HG02885 (cell line): ENCODE results near the gene OGA.
A peak's percentile ranks its signal among the peaks of the same experiment; 100 is the strongest.
"Not testable (repeated sequence)": the region's sequence is repeated elsewhere in the genome, so short reads cannot be mapped to it uniquely, and the experiment has no call there.

Source experiments
- ATAC-seq: cut with Tn5 transposase; IDR thresholded peaks from one replicate; pipeline ENCODE4 v1.9.1; 2021; ENCODE audit warnings: mild to moderate bottlenecking; ENCODE audit not compliant: unreplicated experiment, poor library complexity

Gene OGA

GRCh38 chr10:101814466-101815071 is 3.7 kb downstream of the OGA start:
- ATAC-seq = no peak

- ATAC-seq = no peak
Measured at GRCh38 chr10:101812606-101813005, 5.6 kb downstream of the OGA start.

GRCh38 chr10:101807158-101807557 is 11.1 kb downstream of the OGA start:
- ATAC-seq = no peak

GRCh38 chr10:101803511-101803910 is 14.7 kb downstream of the OGA start:
- no peak for ATAC-seq

- ATAC-seq = no peak
Measured at GRCh38 chr10:101797403-101798059, 20.7 kb downstream of the OGA start.

- no peak for ATAC-seq
Measured at GRCh38 chr10:101793526-101793925, 24.7 kb downstream of the OGA start.

- ATAC-seq = no peak
Measured at GRCh38 chr10:101789686-101790085, 28.6 kb downstream of the OGA start.

- not testable (repeated sequence) for ATAC-seq
Measured at GRCh38 chr10:101789231-101789630, 29.0 kb downstream of the OGA start.

GRCh38 chr10:101785801-101786200 is 32.4 kb downstream of the OGA start:
- ATAC-seq = no peak

GRCh38 chr10:101784558-101784957 is 33.7 kb downstream of the OGA start:
- no peak for ATAC-seq

GRCh38 chr10:101783736-101784118 is 34.5 kb downstream of the OGA start:
- ATAC-seq = no peak

- peak; percentile 66 for ATAC-seq
Measured at GRCh38 chr10:101782811-101783735, 35.2 kb downstream of the OGA start, which contains the start of gene NPM3. TSS of gene NPM3 (minus strand) at chr10:101783446. CDS start at chr10:101783390, 56 bp downstream.

GRCh38 chr10:101781984-101782810 is 36.0 kb downstream of the OGA start:
- ATAC-seq = no peak

- no peak for ATAC-seq
Measured at GRCh38 chr10:101781655-101781983, 36.6 kb downstream of the OGA start.

- no peak for ATAC-seq
Measured at GRCh38 chr10:101780818-101781654, 37.2 kb downstream of the OGA start.

GRCh38 chr10:101780187-101780817 is 37.9 kb downstream of the OGA start:
- ATAC-seq = no peak

- ATAC-seq = peak; percentile 51
Measured at GRCh38 chr10:101779544-101780186, 38.6 kb downstream of the OGA start.

GRCh38 chr10:101778781-101779543 is 39.3 kb downstream of the OGA start:
- no peak for ATAC-seq
